ENCODE measurements around the gene MS4A14. TPM values are rescaled to one million over a fixed set of nuclear protein-coding genes. Genes with fewer than 3 reads are reported as not detected.

Gene MS4A14
- total and polyA plus RNA-seq, 2 of the 8 experiments (the other 6 are each of a cell fraction or from before 2014, with no cell fraction given): not detected

- no peak for FAIRE-seq
- no peaks in the 10 kb centered on the region for H4K20me1 ChIP-seq (replicated peaks in 1 of 2; ENCODE audit: control insufficient read depth in 1 of 2, insufficient read depth in 2 of 2, low read length in 2 of 2)
- TF ChIP-seq CHD2 (IDR thresholded peaks at IDR 0.05; ENCODE audit: low read length) (no peak), GTF2F1 (IDR thresholded peaks at IDR 0.05; ENCODE audit: borderline replicate concordance, low read depth, low read length) (no peak), CHD1 (IDR thresholded peaks at IDR 0.05; ENCODE audit: low read depth, low read length) (no peak), RFX5 (IDR thresholded peaks at IDR 0.05; ENCODE audit: borderline replicate concordance, low read depth, low read length) (no peak), SIRT6 (IDR thresholded peaks at IDR 0.05; ENCODE audit: low read length) (no peak), NRF1 (IDR thresholded peaks at IDR 0.05; ENCODE audit: low read depth, low read length) (no peak)
These were observed 63.1 kb downstream of the MS4A14 start for GRCh38 chr11:60459345-60459744.

More at GRCh38 chr11:60459345-60459744, 63.1 kb downstream of the MS4A14 start:
- Histone ChIP-seq H3K18ac (ENCODE audit: extremely low read depth, low read length) (no peak overlapping the region), H3K4me1 (replicated peaks in 1 of 4; ENCODE audit: control insufficient read depth in 3 of 4, insufficient read depth in 4 of 4, low read length in 3 of 4) (no peaks in the 10 kb centered on the region), H3K79me2 (ENCODE audit: control insufficient read depth in 1 of 2, insufficient read depth in 2 of 2, low read length in 2 of 2) (no peaks in the 10 kb centered on the region), H3K23ac (ENCODE audit: insufficient read length) (no peak overlapping the region), H3K4me3 (ENCODE audit: extremely low read depth in 1 of 4, insufficient read depth in 2 of 4, low read depth in 3 of 4, low read length in 4 of 4) (no peak overlapping the region), H2BK12ac (ENCODE audit: low read depth, low read length) (no peak overlapping the region), H4K5ac (ENCODE audit: insufficient read length, low read depth, low read length) (no peak overlapping the region), H3K23me2 (ENCODE audit: low read depth, low read length) (no peaks in the 10 kb centered on the region), H2AFZ (ENCODE audit: low read length) (no peak overlapping the region), H4K91ac (replicated peaks; ENCODE audit: insufficient read length, low read length) (no peak overlapping the region), H2BK120ac (replicated peaks; ENCODE audit: low read depth, low read length) (no peak overlapping the region), H2BK5ac (ENCODE audit: low read depth, low read length) (no peak overlapping the region), H3K79me1 (ENCODE audit: low read depth, low read length) (no peaks in the 10 kb centered on the region), H2BK15ac (ENCODE audit: low read length) (no peak overlapping the region), H2BK20ac (ENCODE audit: low read length) (no peak overlapping the region), H2AK5ac (ENCODE audit: low read depth, low read length) (no peak overlapping the region), H3K36me3 (ENCODE audit: control insufficient read depth in 2 of 4, insufficient read depth in 4 of 4, low read length in 3 of 4) (no peaks in the 10 kb centered on the region), H3K9me3 (ENCODE audit: insufficient read depth in 2 of 2, low read depth in 1 of 2, low read length in 1 of 2) (no peaks in the 10 kb centered on the region), H3K4me2 (ENCODE audit: insufficient read depth in 1 of 2, low read depth in 2 of 2, low read length in 2 of 2) (no peak overlapping the region), H3K9ac (replicated peaks in 1 of 4; ENCODE audit: extremely low read depth in 1 of 4, low read depth in 3 of 4, low read length in 3 of 4) (no peak overlapping the region), H3K27me3 (replicated peaks in 1 of 4; ENCODE audit: control insufficient read depth in 3 of 4, extremely low read depth in 1 of 4, insufficient read depth in 3 of 4, low read length in 3 of 4) (no peaks in the 10 kb centered on the region), H3K56ac (replicated peaks; ENCODE audit: insufficient read length, low read depth, low read length) (no peak overlapping the region), H3K4ac (replicated peaks; ENCODE audit: insufficient read length, low read depth, low read length) (no peak overlapping the region), H4K8ac (ENCODE audit: extremely low read depth, insufficient read depth, low read length) (no peak overlapping the region), H3K27ac (ENCODE audit: low read depth, low read length) (no peak overlapping the region), H3K14ac (ENCODE audit: insufficient read length) (no peak overlapping the region)
- POLR2A ChIA-PET (ENCODE audit: partially characterized antibody): interaction anchor here (1.2 kb wide), 1 partner anchor 12 kb away, joined by 4 read pairs; no protein-coding TSS in a partner anchor
- WGBS, 2 experiments (ENCODE audit: extremely low coverage in 1 of 2, insufficient coverage in 1 of 2, insufficient read length in 1 of 2, insufficient replicate concordance in 2 of 2, low coverage in 1 of 2, low lambda C conversion rate in 2 of 2, missing lambda C conversion rate in 1 of 2): 95% methylated on average over 1 of the region's 1 CpG; no CpG with 5 or more reads in 1 of the 2 experiments
- CTCF ChIA-PET (ENCODE audit: partially characterized antibody): interaction anchor here (0.8 to 1.6 kb wide), 3 partner anchors 96 to 194 kb away, joined by 4 to 6 read pairs (median 5); no protein-coding TSS in a partner anchor
- DNase-seq (ENCODE audit: low read depth in 1 of 2, low spot score in 2 of 2): no peak

All from H1 (cell line).